ENCODE measurements around the gene CGB1. TPM values are rescaled to one million over a fixed set of nuclear protein-coding genes. Genes with fewer than 3 reads are reported as not detected.
A peak's percentile ranks its signal among the peaks of the same experiment; 100 is the strongest.

CGB1 gene
- total RNA-seq, 2 donors from 2014 or later: not detected

- H3K27me3 ChIP-seq (replicated peaks; ENCODE audit: insufficient read depth): no peaks in the 10 kb centered on the region
- peaks cover 38% of the 10 kb centered on the region for H3K36me3 ChIP-seq
- no peaks in the 10 kb centered on the region for H3K9me3 ChIP-seq
- no peak overlapping the region for H3K4me3 ChIP-seq
- DNase-seq (ENCODE audit: low spot score) (no peak), ATAC-seq (ENCODE audit: insufficient number of reproducible peaks, low FRiP score, low read depth) (no peak)
- H3K4me1 ChIP-seq (ENCODE audit: control insufficient read depth in 1 of 2, low read depth in 2 of 2): no peaks in the 10 kb centered on the region
- TF ChIP-seq CTCF (IDR thresholded peaks at IDR 0.05): no peak
- H3K27ac ChIP-seq: no peak overlapping the region
Observed at GRCh38 chr19:49004964-49005614, 31.6 kb downstream of the CGB1 start.

GRCh38 chr19:49004133-49004532, 32.6 kb downstream of the CGB1 start:
- Histone ChIP-seq H3K9me3 (no peaks in the 10 kb centered on the region), H3K27ac (no peak overlapping the region), H3K4me3 (no peak overlapping the region), H3K4me1 (ENCODE audit: control insufficient read depth in 1 of 2, low read depth in 2 of 2) (no peaks in the 10 kb centered on the region), H3K36me3 (peaks cover 31% of the 10 kb centered on the region), H3K27me3 (replicated peaks; ENCODE audit: insufficient read depth) (no peaks in the 10 kb centered on the region)
- ATAC-seq (ENCODE audit: insufficient number of reproducible peaks, low FRiP score, low read depth) (no peak), DNase-seq (ENCODE audit: low spot score) (no peak)
- no peak for TF ChIP-seq CTCF (IDR thresholded peaks at IDR 0.05)

GRCh38 chr19:48999481-49000325, 37.0 kb downstream of the CGB1 start:
- Histone ChIP-seq H3K4me3 (no peak overlapping the region), H3K27ac (no peak overlapping the region), H3K27me3 (replicated peaks; ENCODE audit: insufficient read depth) (no peaks in the 10 kb centered on the region), H3K9me3 (no peaks in the 10 kb centered on the region), H3K36me3 (peaks cover 7% of the 10 kb centered on the region), H3K4me1 (ENCODE audit: control insufficient read depth in 1 of 2, low read depth in 2 of 2) (peaks cover 2 to 8% of the 10 kb centered on the region in 2 donors)
- DNase-seq (ENCODE audit: low spot score) (no peak), ATAC-seq (ENCODE audit: insufficient number of reproducible peaks, low FRiP score, low read depth) (no peak)
- peak; percentile 45 for TF ChIP-seq CTCF (IDR thresholded peaks at IDR 0.05)

- Histone ChIP-seq H3K27ac (no peak overlapping the region), H3K4me3 (no peak overlapping the region), H3K27me3 (replicated peaks; ENCODE audit: insufficient read depth) (no peaks in the 10 kb centered on the region), H3K9me3 (no peaks in the 10 kb centered on the region), H3K4me1 (ENCODE audit: control insufficient read depth in 1 of 2, low read depth in 2 of 2) (peaks cover 9 to 15% of the 10 kb centered on the region in 2 donors), H3K36me3 (no peaks in the 10 kb centered on the region)
- ATAC-seq (ENCODE audit: insufficient number of reproducible peaks, low FRiP score, low read depth): no peak
- TF ChIP-seq CTCF (IDR thresholded peaks at IDR 0.05): no peak
- no peak for DNase-seq (ENCODE audit: low spot score)
Observed at GRCh38 chr19:48997972-48998371, 38.7 kb downstream of the CGB1 start.

- peak overlapping the region; percentile 79 to 100 for H3K27ac ChIP-seq
- DNase-seq (ENCODE audit: low spot score) (no peak), ATAC-seq (ENCODE audit: insufficient number of reproducible peaks, low FRiP score, low read depth) (no peak)
- H3K9me3 ChIP-seq: no peaks in the 10 kb centered on the region
- H3K4me3 ChIP-seq: peak overlapping the region; percentile 100
- H3K4me1 ChIP-seq (ENCODE audit: control insufficient read depth in 1 of 2, low read depth in 2 of 2): peaks cover 20 to 42% of the 10 kb centered on the region in 2 donors
- peaks cover 5% of the 10 kb centered on the region for H3K36me3 ChIP-seq
- no peak for TF ChIP-seq CTCF (IDR thresholded peaks at IDR 0.05)
- H3K27me3 ChIP-seq (replicated peaks; ENCODE audit: insufficient read depth): no peaks in the 10 kb centered on the region
Observed at GRCh38 chr19:48994035-48994386, 42.7 kb downstream of the CGB1 start.
